Fibroblast of pulmonary artery (primary cell): ENCODE measurements around the gene GARNL3.

ENCODE experiments used
- DNase-seq: peaks from one replicate; pipeline ENCODE4 v3.0.0-alpha.2; 2010; ENCODE audit warnings: low read depth
- H3K4me3 ChIP-seq: replicated peaks from 2 replicates; pipeline ENCODE4 v1.5.1; 2011; ENCODE audit warnings: low read depth, mild to moderate bottlenecking, control low read depth, low read length, moderate library complexity
- CTCF ChIP-seq: IDR thresholded peaks from 2 replicates; pipeline ENCODE4 v1.5.1; 2011; ENCODE audit warnings: mild to moderate bottlenecking, control low read depth, low read length, inconsistent platforms; ENCODE audit errors: missing control alignments

Gene GARNL3

GRCh38 chr9:127336086-127336485 is 71.5 kb downstream of the GARNL3 start:
- no peak overlapping the region for H3K4me3 ChIP-seq
- TF ChIP-seq CTCF = no peak
- no peak for DNase-seq

GRCh38 chr9:127336506-127337352 is 72.2 kb downstream of the GARNL3 start:
- TF ChIP-seq CTCF = no peak
- no peak overlapping the region for H3K4me3 ChIP-seq

GRCh38 chr9:127340721-127341120 is 76.1 kb downstream of the GARNL3 start:
- H3K4me3 ChIP-seq = no peak overlapping the region
- TF ChIP-seq CTCF = no peak
- DNase-seq = peak; percentile 39

More at GRCh38 chr9:127336506-127337352, 72.2 kb downstream of the GARNL3 start:
- DNase-seq = peak; percentile 97

GRCh38 chr9:127341152-127341551 is 76.6 kb downstream of the GARNL3 start:
- TF ChIP-seq CTCF = no peak
- no peak for DNase-seq
- no peak overlapping the region for H3K4me3 ChIP-seq

- no peak for TF ChIP-seq CTCF
- H3K4me3 ChIP-seq = no peak overlapping the region
- DNase-seq = no peak
Observed at GRCh38 chr9:127344368-127345000, 79.9 kb downstream of the GARNL3 start.

- DNase-seq = no peak
Observed at GRCh38 chr9:127345566-127345965, 81.0 kb downstream of the GARNL3 start.

More at GRCh38 chr9:127345566-127345965, 81.0 kb downstream of the GARNL3 start:
- no peak overlapping the region for H3K4me3 ChIP-seq
- TF ChIP-seq CTCF = no peak
